Measurements from ENCODE around the gene NPRL2. TPM values are rescaled to one million over a fixed set of nuclear protein-coding genes. Genes with fewer than 3 reads are reported as not detected.

Gene NPRL2
- total and polyA plus RNA-seq, 2 donors (not counting 1 experiment from before 2014, with no cell fraction given), result 21.4 to 27.2 TPM

GRCh38 chr3:50304601-50305000 lies 46.0 kb downstream of the NPRL2 start:
- H4K20me1 ChIP-seq (ENCODE audit: control insufficient read depth, extremely low read depth, insufficient read depth, low read length), result no peaks in the 10 kb centered on the region
- no peaks in the 10 kb centered on the region for H3K79me2 ChIP-seq (ENCODE audit: control insufficient read depth, insufficient read depth, low read length)
- TF ChIP-seq EZH2 (IDR thresholded peaks at IDR 0.05; ENCODE audit: low read length, missing control alignments) (no peak), CTCF (conservative IDR thresholded peaks at IDR 0.05 in 1 of 2, IDR thresholded peaks at IDR 0.05 in 1 of 2; ENCODE audit: low read depth in 1 of 2, low read length in 2 of 2) (no peak)
- peaks cover 10% of the 10 kb centered on the region for H3K4me1 ChIP-seq (ENCODE audit: control insufficient read depth, extremely low read depth, insufficient read depth, low read length)
- DNase-seq (ENCODE audit: low read depth in 2 of 2), result peak in 1 of 2 donors; percentile 39
- no peak overlapping the region for H3K27ac ChIP-seq (ENCODE audit: insufficient read depth, low read length)
- no peak overlapping the region for H3K9ac ChIP-seq (ENCODE audit: insufficient read depth, low read length)
- H3K4me3 ChIP-seq (replicated peaks in 1 of 4; ENCODE audit: control extremely low read depth in 1 of 4, insufficient read depth in 1 of 4, low read depth in 3 of 4, low read length in 4 of 4), result no peak overlapping the region
- no peak overlapping the region for H2AFZ ChIP-seq (ENCODE audit: low read length)
- H3K9me3 ChIP-seq (ENCODE audit: control insufficient read depth, insufficient read depth, low read depth, low read length), result no peaks in the 10 kb centered on the region
- no peak overlapping the region for H3K4me2 ChIP-seq (ENCODE audit: extremely low read depth, insufficient read depth, low read length)
- H3K36me3 ChIP-seq (ENCODE audit: control insufficient read depth, insufficient read depth, low read length), result no peaks in the 10 kb centered on the region
- H3K27me3 ChIP-seq (ENCODE audit: control insufficient read depth, insufficient read depth, low read length), result no peaks in the 10 kb centered on the region

GRCh38 chr3:50303013-50303815 lies 47.4 kb downstream of the NPRL2 start, which contains the start of gene HYAL1:
Gene HYAL1 (minus strand): TSS chr3:50303574. CDS start chr3:50302956, 618 bp downstream.
- Histone ChIP-seq H2AFZ (ENCODE audit: low read length) (no peak within 1 kb of the TSS), H3K4me1 (ENCODE audit: control insufficient read depth, extremely low read depth, insufficient read depth, low read length) (peaks cover 15% of the 10 kb centered on the region), H3K4me2 (ENCODE audit: extremely low read depth, insufficient read depth, low read length) (no peak within 1 kb of the TSS), H3K27ac (ENCODE audit: insufficient read depth, low read length) (no peak within 1 kb of the TSS), H4K20me1 (ENCODE audit: control insufficient read depth, extremely low read depth, insufficient read depth, low read length) (no peaks in the 10 kb centered on the region), H3K79me2 (ENCODE audit: control insufficient read depth, insufficient read depth, low read length) (no peaks in the 10 kb centered on the region), H3K9me3 (ENCODE audit: control insufficient read depth, insufficient read depth, low read depth, low read length) (no peaks in the 10 kb centered on the region), H3K9ac (ENCODE audit: insufficient read depth, low read length) (no peak within 1 kb of the TSS), H3K27me3 (ENCODE audit: control insufficient read depth, insufficient read depth, low read length) (no peaks in the 10 kb centered on the region), H3K4me3 (replicated peaks in 1 of 4; ENCODE audit: control extremely low read depth in 1 of 4, insufficient read depth in 1 of 4, low read depth in 3 of 4, low read length in 4 of 4) (no peak within 1 kb of the TSS), H3K36me3 (ENCODE audit: control insufficient read depth, insufficient read depth, low read length) (no peaks in the 10 kb centered on the region)
- no peak for DNase-seq (ENCODE audit: low read depth in 2 of 2)
- peak in 1 of 2 donors; percentile 17 for TF ChIP-seq CTCF (conservative IDR thresholded peaks at IDR 0.05 in 1 of 2, IDR thresholded peaks at IDR 0.05 in 1 of 2; ENCODE audit: low read depth in 1 of 2, low read length in 2 of 2)
- no peak for TF ChIP-seq EZH2 (IDR thresholded peaks at IDR 0.05; ENCODE audit: low read length, missing control alignments)

- no peak overlapping the region for H3K4me3 ChIP-seq (replicated peaks in 1 of 4; ENCODE audit: control extremely low read depth in 1 of 4, insufficient read depth in 1 of 4, low read depth in 3 of 4, low read length in 4 of 4)
- no peaks in the 10 kb centered on the region for H3K27me3 ChIP-seq (ENCODE audit: control insufficient read depth, insufficient read depth, low read length)
- no peak overlapping the region for H3K9ac ChIP-seq (ENCODE audit: insufficient read depth, low read length)
- H4K20me1 ChIP-seq (ENCODE audit: control insufficient read depth, extremely low read depth, insufficient read depth, low read length), result no peaks in the 10 kb centered on the region
- H3K27ac ChIP-seq (ENCODE audit: insufficient read depth, low read length), result no peak overlapping the region
- H3K36me3 ChIP-seq (ENCODE audit: control insufficient read depth, insufficient read depth, low read length), result no peaks in the 10 kb centered on the region
- no peaks in the 10 kb centered on the region for H3K79me2 ChIP-seq (ENCODE audit: control insufficient read depth, insufficient read depth, low read length)
- no peaks in the 10 kb centered on the region for H3K9me3 ChIP-seq (ENCODE audit: control insufficient read depth, insufficient read depth, low read depth, low read length)
- TF ChIP-seq EZH2 (IDR thresholded peaks at IDR 0.05; ENCODE audit: low read length, missing control alignments) (no peak), CTCF (conservative IDR thresholded peaks at IDR 0.05 in 1 of 2, IDR thresholded peaks at IDR 0.05 in 1 of 2; ENCODE audit: low read depth in 1 of 2, low read length in 2 of 2) (no peak)
- H3K4me1 ChIP-seq (ENCODE audit: control insufficient read depth, extremely low read depth, insufficient read depth, low read length), result peaks cover 15% of the 10 kb centered on the region
- DNase-seq (ENCODE audit: low read depth in 2 of 2), result no peak
- no peak overlapping the region for H3K4me2 ChIP-seq (ENCODE audit: extremely low read depth, insufficient read depth, low read length)
- H2AFZ ChIP-seq (ENCODE audit: low read length), result no peak overlapping the region
These were observed 48.2 kb downstream of the NPRL2 start for GRCh38 chr3:50302095-50303012.
